Measurements from ENCODE around the gene S100Z.
"Not testable (repeated sequence)": the region's sequence is repeated elsewhere in the genome, so short reads cannot be mapped to it uniquely, and the experiment has no call there.

S100Z gene

GRCh38 chr5:76849419-76850291, at the start of gene S100Z:
Gene S100Z, plus strand, starts transcription at chr5:76850014. Its CDS starts 25,346 bp downstream, at chr5:76875360.
- no peak for DNase-seq (ENCODE audit: low read depth)

- no peak for DNase-seq (ENCODE audit: low read depth)
These were observed 49.2 kb upstream of the S100Z start for GRCh38 chr5:76800579-76800978.

GRCh38 chr5:76801159-76801802, 48.5 kb upstream of the S100Z start:
- no peak for DNase-seq (ENCODE audit: low read depth)

- DNase-seq (ENCODE audit: low read depth): no peak
These were observed 48.0 kb upstream of the S100Z start for GRCh38 chr5:76801803-76802195.

- no peak for DNase-seq (ENCODE audit: low read depth)
These were observed 45.5 kb upstream of the S100Z start for GRCh38 chr5:76804266-76804665.

GRCh38 chr5:76805821-76806505, 43.9 kb upstream of the S100Z start:
- DNase-seq (ENCODE audit: low read depth): no peak

GRCh38 chr5:76807296-76807695, 42.5 kb upstream of the S100Z start:
- DNase-seq (ENCODE audit: low read depth): no peak

- DNase-seq (ENCODE audit: low read depth): no peak
These were observed 41.6 kb upstream of the S100Z start for GRCh38 chr5:76808141-76808691.

- no peak for DNase-seq (ENCODE audit: low read depth)
These were observed 40.7 kb upstream of the S100Z start for GRCh38 chr5:76809141-76809540.

GRCh38 chr5:76810236-76810635, 39.6 kb upstream of the S100Z start:
- no peak for DNase-seq (ENCODE audit: low read depth)

GRCh38 chr5:76811214-76811613, 38.6 kb upstream of the S100Z start:
- DNase-seq (ENCODE audit: low read depth): no peak

GRCh38 chr5:76812209-76812608, 37.6 kb upstream of the S100Z start:
- DNase-seq (ENCODE audit: low read depth): not testable (repeated sequence)

GRCh38 chr5:76813982-76814562, 35.7 kb upstream of the S100Z start:
- no peak for DNase-seq (ENCODE audit: low read depth)

- DNase-seq (ENCODE audit: low read depth): no peak
These were observed 33.5 kb upstream of the S100Z start for GRCh38 chr5:76816110-76816831.

- peak; percentile 48 for DNase-seq (ENCODE audit: low read depth)
These were observed 30.7 kb upstream of the S100Z start, which contains the start of gene F2RL1 for GRCh38 chr5:76818844-76819831. Gene F2RL1, plus strand, starts transcription at chr5:76819030. Its CDS starts 153 bp downstream, at chr5:76819183.

GRCh38 chr5:76819851-76820525, 29.8 kb upstream of the S100Z start:
- DNase-seq (ENCODE audit: low read depth): no peak

- DNase-seq (ENCODE audit: low read depth): no peak
These were observed 29.3 kb upstream of the S100Z start for GRCh38 chr5:76820526-76820890.

- no peak for DNase-seq (ENCODE audit: low read depth)
These were observed 28.7 kb upstream of the S100Z start for GRCh38 chr5:76821136-76821535.

GRCh38 chr5:76822105-76822731, 27.6 kb upstream of the S100Z start:
- DNase-seq (ENCODE audit: low read depth): not testable (repeated sequence)

All from activated T-helper 9 cell treated with anti-CD3 and anti-CD28 coated beads, Interleukin-2, amount 50 U/mL, for 16 hours (primary cell).